Measurements from ENCODE around the gene DHX29.

DNA sequence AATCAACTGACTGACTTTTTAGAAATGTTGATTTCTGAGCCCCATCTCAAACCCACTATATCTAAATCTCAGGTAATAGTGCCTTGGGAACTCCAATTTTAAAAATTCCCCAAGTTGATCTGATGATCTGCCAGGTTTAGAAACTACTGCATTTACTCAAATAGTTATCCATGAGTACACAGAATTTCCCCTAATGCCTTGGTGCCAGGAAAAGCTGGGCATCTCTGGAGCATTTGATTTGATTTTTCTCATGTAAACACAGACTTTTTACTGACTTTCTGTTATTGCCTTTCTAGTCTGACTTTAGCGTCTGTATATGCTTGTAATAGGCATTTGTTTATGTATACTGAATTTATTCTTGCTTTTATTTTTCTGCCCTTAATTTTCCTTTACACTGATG is 36.1 kb upstream of the DHX29 start:
- TF ChIP-seq, protein P1, sequence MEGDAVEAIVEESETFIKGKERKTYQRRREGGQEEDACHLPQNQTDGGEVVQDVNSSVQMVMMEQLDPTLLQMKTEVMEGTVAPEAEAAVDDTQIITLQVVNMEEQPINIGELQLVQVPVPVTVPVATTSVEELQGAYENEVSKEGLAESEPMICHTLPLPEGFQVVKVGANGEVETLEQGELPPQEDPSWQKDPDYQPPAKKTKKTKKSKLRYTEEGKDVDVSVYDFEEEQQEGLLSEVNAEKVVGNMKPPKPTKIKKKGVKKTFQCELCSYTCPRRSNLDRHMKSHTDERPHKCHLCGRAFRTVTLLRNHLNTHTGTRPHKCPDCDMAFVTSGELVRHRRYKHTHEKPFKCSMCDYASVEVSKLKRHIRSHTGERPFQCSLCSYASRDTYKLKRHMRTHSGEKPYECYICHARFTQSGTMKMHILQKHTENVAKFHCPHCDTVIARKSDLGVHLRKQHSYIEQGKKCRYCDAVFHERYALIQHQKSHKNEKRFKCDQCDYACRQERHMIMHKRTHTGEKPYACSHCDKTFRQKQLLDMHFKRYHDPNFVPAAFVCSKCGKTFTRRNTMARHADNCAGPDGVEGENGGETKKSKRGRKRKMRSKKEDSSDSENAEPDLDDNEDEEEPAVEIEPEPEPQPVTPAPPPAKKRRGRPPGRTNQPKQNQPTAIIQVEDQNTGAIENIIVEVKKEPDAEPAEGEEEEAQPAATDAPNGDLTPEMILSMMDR (IDR thresholded peaks at IDR 0.05): no peak
- TF ChIP-seq EP300 (IDR thresholded peaks at IDR 0.05) (no peak), POLR2AphosphoS5 (IDR thresholded peaks at IDR 0.05) (no peak)

Measured in suprapubic skin (tissue), 4 donors.